AG04450 (cell line): ENCODE results near the gene TAS2R4. TPM values are rescaled to one million over a fixed set of nuclear protein-coding genes. Genes with fewer than 3 reads are reported as not detected.
A peak's percentile ranks its signal among the peaks of the same experiment; 100 is the strongest.

Experiments
- CTCF ChIA-PET: fragments of 300-600, 350-600 bp; formaldehyde crosslinking; extraction: SDS; loops from one replicate; lab custom pipeline; 2022; ENCODE audit warnings: antibody characterized with exemption, inconsistent platforms; lab: Charles Lee
- POLR2A ChIA-PET: fragments of 350-600 bp; formaldehyde crosslinking; extraction: SDS; loops from one replicate; lab custom pipeline; 2021; ENCODE audit warnings: antibody characterized with exemption, inconsistent platforms; lab: Yijun Ruan, JAX
- DNase-seq: peaks from one replicate; pipeline ENCODE4 v3.0.0-alpha.2; 2011; ENCODE audit warnings: low read depth, low spot score
- H3K27ac ChIP-seq: one replicate; pipeline ENCODE4 v1.5.1; 2012; ENCODE audit warnings: low read depth, low read length, control low read depth
- H3K27me3 ChIP-seq: one replicate; pipeline ENCODE4 v1.6.0; 2012; ENCODE audit warnings: low read length; ENCODE audit not compliant: control insufficient read depth, insufficient read depth
- H3K4me3 ChIP-seq: 2 replicates; pipeline ENCODE4 v1.5.1; 2011; ENCODE audit warnings: mild to moderate bottlenecking, low read depth, low read length, control low read depth
- H3K9me3 ChIP-seq: 2 replicates; pipeline ENCODE4 v1.5.1; 2012; ENCODE audit warnings: low read length; ENCODE audit not compliant: control insufficient read depth, insufficient read depth
- CTCF ChIP-seq: IDR thresholded peaks from 2 replicates; pipeline ENCODE4 v1.5.1; 2011; ENCODE audit warnings: low read depth, low read length, control low read depth, inconsistent platforms
- polyA plus RNA-seq: library from polyadenylated mRNA; depleted of rRNA; stranded (reverse); fragments of >200 nt; gene quantifications from 2 replicates; pipeline ENCODE4 v1.2.3, GENCODE V29; 2011

The TAS2R4 gene
- polyA plus RNA-seq, 1 experiment: 0.36 TPM

DNA sequence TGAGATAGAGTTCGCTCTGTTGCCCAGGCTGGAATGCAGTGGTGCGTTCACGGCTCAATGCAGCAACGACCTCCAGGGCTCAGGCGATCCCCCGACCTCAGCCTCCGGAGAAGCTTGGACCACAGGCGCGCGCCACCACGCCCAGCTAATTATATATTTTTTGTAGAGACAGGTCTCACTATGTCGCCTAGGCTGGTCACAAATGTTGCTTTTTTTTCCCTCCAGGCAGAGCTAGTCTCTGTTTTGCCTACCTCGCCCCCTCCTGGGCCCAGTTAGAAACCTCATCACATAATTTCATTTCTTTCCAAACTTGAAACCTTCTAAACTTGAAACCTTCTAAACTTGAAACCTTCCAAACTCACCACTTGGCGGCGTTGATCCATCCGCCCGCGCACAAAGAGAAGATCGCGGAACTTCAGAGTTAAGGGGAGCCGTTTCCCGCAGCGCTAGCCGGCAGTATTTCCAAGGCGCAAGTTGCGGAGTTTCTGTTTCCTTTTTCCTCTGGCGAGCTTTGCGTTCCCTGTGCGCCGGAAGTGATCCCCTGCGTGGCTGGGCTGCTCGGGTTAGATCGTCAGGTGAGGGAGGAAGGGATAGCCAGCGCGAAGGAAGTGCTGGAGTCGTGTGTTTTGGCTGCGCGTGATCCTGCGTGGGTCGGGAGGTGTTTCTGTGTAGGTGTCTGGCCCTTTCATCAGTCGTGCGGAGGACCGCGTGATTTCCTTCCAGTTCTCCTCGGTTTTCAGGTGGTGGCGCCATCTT, 38.5 kb upstream of the TAS2R4 start, which contains the start of gene SSBP1:
TSS of gene SSBP1 (plus strand) at position 523 of the 756 bp plus-strand sequence. CDS start 809 bp downstream, outside the sequence.
- peak within 1 kb of the TSS; percentile 99 for H3K4me3 ChIP-seq
- peak; percentile 93 for DNase-seq
- no peaks in the 10 kb centered on the region for H3K9me3 ChIP-seq
- POLR2A ChIA-PET: interaction anchor here (0.6 to 1.0 kb wide), 6 partner anchors 40 to 939 kb away, joined by 3 to 6 read pairs (median 3); partner anchors contain the start of gene AGK
- no peaks in the 10 kb centered on the region for H3K27me3 ChIP-seq
- peak within 1 kb of the TSS; percentile 81 for H3K27ac ChIP-seq
- peak; percentile 74 for TF ChIP-seq CTCF
- CTCF ChIA-PET: interaction anchor here (0.6 to 3.7 kb wide), 41 partner anchors 9 to 1041 kb away, joined by 3 to 32 read pairs (median 5); partner anchors contain the start of genes DENND11 and WEE2

- DNase-seq: no peak
- POLR2A ChIA-PET: interaction anchor here (1.0 kb wide), 2 partner anchors 40 to 42 kb away, joined by 3 to 4 read pairs; no protein-coding TSS in a partner anchor
- Histone ChIP-seq H3K27me3 (no peaks in the 10 kb centered on the region), H3K27ac (peak overlapping the region; percentile 75), H3K9me3 (no peaks in the 10 kb centered on the region), H3K4me3 (peak overlapping the region; percentile 99)
- CTCF ChIA-PET: interaction anchor here (0.6 to 3.7 kb wide), 31 partner anchors 8 to 1496 kb away, joined by 3 to 20 read pairs (median 5); partner anchors contain the start of genes DENND11 and WEE2
- peak; percentile 39; the same call in 1 of the 2 replicates for TF ChIP-seq CTCF
These were observed 37.9 kb upstream of the TAS2R4 start for GRCh38 chr7:141738592-141739013.

DNA sequence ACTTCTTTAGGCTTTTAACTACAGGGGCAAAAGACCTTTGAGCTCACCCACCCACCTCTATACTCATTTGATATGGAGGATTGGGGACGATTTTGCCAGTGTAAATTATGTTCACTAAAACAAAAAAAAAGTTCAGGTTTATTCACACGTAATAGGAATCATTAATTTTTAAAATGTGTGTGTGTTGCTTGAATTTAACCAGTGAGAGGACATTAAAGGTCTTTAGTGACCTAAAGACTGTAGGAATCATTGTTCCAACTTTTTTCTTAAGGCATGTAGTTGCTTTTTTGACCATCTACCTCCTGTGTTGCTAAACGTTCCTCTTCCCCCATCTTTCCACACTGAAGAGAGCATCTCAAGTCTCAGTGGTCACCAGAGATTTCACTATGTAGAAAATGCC, 37.2 kb upstream of the TAS2R4 start:
- peak overlapping the region; percentile 99 for H3K4me3 ChIP-seq
- H3K27ac ChIP-seq: no peak overlapping the region
- H3K27me3 ChIP-seq: no peaks in the 10 kb centered on the region
- H3K9me3 ChIP-seq: no peaks in the 10 kb centered on the region
- no peak for TF ChIP-seq CTCF
- ChIA-PET POLR2A (no interaction called here), CTCF (interaction anchor here (0.6 to 3.7 kb wide), 14 partner anchors 10 to 1497 kb away, joined by 3 to 20 read pairs (median 6); partner anchors contain the start of gene DENND11)
- no peak for DNase-seq

DNA sequence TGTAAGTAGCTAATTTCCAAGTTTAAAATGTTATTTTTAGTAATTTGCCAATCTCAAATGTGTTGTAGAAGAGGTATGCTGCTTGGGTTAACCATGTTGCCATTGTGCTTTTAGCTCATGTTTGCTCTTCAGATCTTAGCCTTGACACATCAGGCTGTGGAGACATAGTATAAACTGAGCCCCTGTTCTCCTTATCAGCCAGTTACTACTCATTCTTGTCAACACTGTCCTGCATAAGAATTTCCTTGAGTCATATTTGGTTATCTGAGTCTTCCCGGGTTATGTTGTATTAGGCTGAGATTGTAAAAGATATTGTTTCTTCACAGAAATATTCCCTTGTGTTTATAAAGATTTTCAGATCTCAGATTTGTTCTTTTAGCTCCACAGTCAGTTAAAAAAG, 34.2 kb upstream of the TAS2R4 start:
- H3K9me3 ChIP-seq: no peaks in the 10 kb centered on the region
- H3K27ac ChIP-seq: no peak overlapping the region
- ChIA-PET CTCF (interaction anchor here (1.2 to 1.3 kb wide), 2 partner anchors 88 to 727 kb away, joined by 3 read pairs; partner anchors contain the start of gene MRPS33), POLR2A (no interaction called here)
- TF ChIP-seq CTCF: no peak
- no peaks in the 10 kb centered on the region for H3K27me3 ChIP-seq
- DNase-seq: no peak
- H3K4me3 ChIP-seq: no peak overlapping the region

- Histone ChIP-seq H3K4me3 (no peak overlapping the region), H3K9me3 (no peaks in the 10 kb centered on the region), H3K27me3 (no peaks in the 10 kb centered on the region), H3K27ac (no peak overlapping the region)
- POLR2A ChIA-PET: no interaction called here
- no peak for DNase-seq
- TF ChIP-seq CTCF: no peak
- CTCF ChIA-PET: no interaction called here
These were observed 32.3 kb upstream of the TAS2R4 start for GRCh38 chr7:141744131-141744530.
